Right lobe of liver (tissue), 4 donors: Measurements from ENCODE around the gene SDK1.

ENCODE experiments used
- CTCF ChIP-seq, 4 donors: fragments of 200-600 bp in 3 of 4; fragments of 450-650 bp in 1 of 4; IDR thresholded peaks; one replicate each; pipeline versions ENCODE4 v1.5.1 to v1.8.0; 2016 to 2022; ENCODE audit warnings: antibody characterized with exemption in 4 of 4, mild to moderate bottlenecking in 2 of 4
- POLR2A ChIP-seq: fragments of 450-650 bp; IDR thresholded peaks from one replicate; pipeline ENCODE4 v1.6.1; 2017; ENCODE audit warnings: antibody characterized with exemption, mild to moderate bottlenecking
- donor health status: DM: no; HTN: no; CAD: no.
- donor health status: DM: no; HTN: no; CAD: no.
- donor health status: DM: no; HTN: yes; CAD: no.

- TF ChIP-seq CTCF (IDR thresholded peaks at IDR 0.05) (no peak), POLR2A (no peak)
Measured at GRCh38 chr7:3696113-3696512, 395.1 kb downstream of the SDK1 start.
